GM12892 (cell line): ENCODE data around the gene TMEM123.

Source experiments
- POLR2A ChIP-seq: IDR thresholded peaks from 2 replicates; pipeline ENCODE4 v1.6.1; 2011; ENCODE audit warnings: low read depth, low read length, control low read depth
- POLR2AphosphoS5 ChIP-seq: IDR thresholded peaks from 2 replicates; pipeline ENCODE4 v1.6.1; 2011; ENCODE audit warnings: low read depth, low read length, control low read depth
- TAF1 ChIP-seq: IDR thresholded peaks from 2 replicates; pipeline ENCODE4 v1.6.1; 2011; ENCODE audit warnings: low read depth, mild to moderate bottlenecking, control low read depth, low read length, borderline replicate concordance

GRCh38 chr11:102471474-102471873 lies 18.9 kb upstream of the TMEM123 start:
- TF ChIP-seq POLR2AphosphoS5 (no peak), POLR2A (no peak), TAF1 (no peak)
